GM18873 (cell line): ENCODE results near the gene OSTN.

Experiments
- ATAC-seq: cut with Tn5 transposase; IDR thresholded peaks from one replicate; pipeline ENCODE4 v1.9.1; 2021; ENCODE audit warnings: mild to moderate bottlenecking, moderate library complexity, moderate number of reproducible peaks; ENCODE audit not compliant: unreplicated experiment, low FRiP score

OSTN gene

DNA sequence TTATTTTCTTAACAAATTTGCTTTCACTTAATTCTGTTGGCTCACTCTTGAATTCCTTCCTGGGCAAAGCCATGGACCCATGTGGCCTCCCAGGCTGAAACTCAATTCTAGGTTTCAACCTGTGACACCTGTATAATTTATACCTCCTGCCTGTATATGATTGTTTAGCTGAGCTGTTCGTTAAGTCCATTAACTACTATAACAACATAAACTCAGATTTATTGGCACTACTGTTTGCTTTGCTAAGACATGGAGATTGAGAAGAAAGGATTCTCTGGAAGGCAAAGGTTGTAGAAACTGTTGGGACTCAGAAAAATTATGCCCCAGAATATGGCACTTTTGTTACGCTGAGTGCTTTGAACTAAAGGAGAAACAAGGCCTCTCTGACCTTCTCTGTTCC lies 103.4 kb downstream of the OSTN start:
- ATAC-seq, result no peak

- ATAC-seq, result no peak
Observed at GRCh38 chr3:191303596-191303995, 104.6 kb downstream of the OSTN start.

DNA sequence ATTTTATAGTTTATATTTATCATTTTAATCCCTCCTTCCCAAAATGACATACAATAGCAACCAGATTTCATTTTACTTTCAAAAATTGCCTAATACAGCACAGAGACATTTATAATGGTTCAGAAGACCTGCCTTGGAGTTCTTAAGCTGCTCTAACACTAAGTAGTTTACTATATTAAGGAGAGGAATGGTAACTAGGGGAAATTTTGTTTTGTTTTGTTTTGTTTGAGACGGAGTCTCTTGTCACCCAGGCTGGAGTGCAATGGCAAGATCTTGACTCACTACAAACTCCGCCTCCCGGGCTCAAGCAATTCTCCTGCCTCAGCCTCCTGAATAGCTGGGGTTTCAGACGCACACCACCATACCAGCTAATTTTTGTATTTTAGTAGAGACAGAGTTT lies 107.4 kb downstream of the OSTN start:
- ATAC-seq, result no peak

DNA sequence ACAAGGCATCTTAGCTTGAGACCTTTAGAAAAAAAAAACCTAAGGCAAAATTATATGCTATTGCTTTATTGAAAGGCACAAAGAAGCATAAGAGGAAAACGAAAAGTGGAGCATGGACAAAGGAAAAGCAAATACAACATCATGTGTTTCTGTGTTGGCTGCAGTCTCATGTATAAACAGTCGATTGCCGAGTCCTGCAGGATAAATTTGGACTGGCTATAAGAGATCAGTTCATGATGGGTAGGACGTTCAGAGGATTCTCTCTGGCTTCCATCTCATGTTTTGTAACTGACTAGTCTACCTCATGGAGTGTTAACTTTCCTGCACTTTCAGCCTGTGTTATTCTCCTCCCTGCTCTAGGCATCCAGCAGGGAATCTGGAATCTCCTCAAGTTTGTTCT lies 108.3 kb downstream of the OSTN start:
- ATAC-seq, result no peak

- no peak for ATAC-seq
Observed at GRCh38 chr3:191313296-191313695, 114.3 kb downstream of the OSTN start.

- no peak for ATAC-seq
Observed at GRCh38 chr3:191314109-191314728, 115.2 kb downstream of the OSTN start.
